Ovary (tissue), 9 donors: Measurements from ENCODE around the gene EPB41L4B. TPM values are rescaled to one million over a fixed set of nuclear protein-coding genes. Genes with fewer than 3 reads are reported as not detected.

Source experiments
- DNase-seq, 5 donors: peaks; one replicate each; pipeline ENCODE4 v3.0.0-alpha.2; 2019 to 2020
- H3K27ac ChIP-seq, 2 donors: fragments of 200-600 bp; one replicate each; pipeline versions ENCODE4 v1.5.1 to v1.8.0; 2019 to 2022
- H3K27me3 ChIP-seq: fragments of 200-600 bp; one replicate; pipeline ENCODE4 v1.8.0; 2022
- H3K36me3 ChIP-seq: fragments of 200-600 bp; sonication (generic); one replicate; pipeline ENCODE4 v1.5.1; 2019
- H3K4me1 ChIP-seq: one replicate; pipeline ENCODE4 v1.8.1; 2013; ENCODE audit warnings: mild to moderate bottlenecking, moderate library complexity; ENCODE audit not compliant: insufficient read depth
- H3K4me3 ChIP-seq: fragments of 200-600 bp; sonication (generic); one replicate; pipeline ENCODE4 v1.5.1; 2017
- H3K9me3 ChIP-seq, 2 donors: fragments of 200-600 bp in 1 of 2; sonication (generic) in 1 of 2; one replicate each; pipeline versions ENCODE4 v1.5.1 to v1.8.1; 2013 to 2019; ENCODE audit warnings: mild to moderate bottlenecking in 1 of 2, moderate library complexity in 1 of 2
- CTCF ChIP-seq, 3 donors: fragments of 450-650 bp in 2 of 3; fragments of 200-600 bp in 1 of 3; IDR thresholded peaks; one replicate each; pipeline versions ENCODE4 v1.5.1 to v1.8.0; 2016 to 2022; ENCODE audit warnings: antibody characterized with exemption in 3 of 3, mild to moderate bottlenecking in 1 of 3
- EP300 ChIP-seq: sonication (generic); formaldehyde crosslinking; IDR thresholded peaks from one replicate; pipeline ENCODE4 v1.6.1; 2017; ENCODE audit warnings: antibody characterized with exemption
- POLR2A ChIP-seq: fragments of 450-650 bp; IDR thresholded peaks from one replicate; pipeline ENCODE4 v1.6.1; 2017; ENCODE audit warnings: antibody characterized with exemption, mild to moderate bottlenecking, moderate library complexity
- WGBS, 3 donors: extraction: QIAGEN DNeasy Blood & Tissue Kit in 1 of 3; methylation state at CpG; one replicate each; pipeline versions ENCODE4 v1.1.5 to v1.1.7; 2013 to 2017; 5-methylcytosine and 5-hydroxymethylcytosine counted together
- intact Hi-C, 4 donors: fragments of 100-400 bp; cut with DNase I; formaldehyde crosslinking; loops; one replicate each; pipeline versions ENCODE4 v1.11.0 to v1.15.1; 2022 to 2023
- polyA plus RNA-seq, 2 donors: library from polyadenylated mRNA; stranded (reverse); fragments of 200-250 nt in 1 of 2; fragments of 350-450 nt in 1 of 2; fragmentation: Illumina TruSeq in 1 of 2; extraction: RNeasy Lipid Tissue Mini Kit (QIAGEN cat#74804) in 1 of 2; gene quantifications; one replicate each; pipeline ENCODE4 v1.2.3, GENCODE V29; 2013 to 2014
- total RNA-seq, 7 donors: library from RNA; depleted of rRNA in 2 of 7; stranded (reverse); fragments of >200 nt in 2 of 7; fragmentation: NEBNext Ultra II Directional in 3 of 7; extraction: Animal tissue kit (Norgen Biotek cat#: 25700) in 3 of 7; gene quantifications; one replicate each; pipeline versions ENCODE4 v1.1.0 to v1.2.4, GENCODE V29; 2016 to 2023
- donor health status: DM: no; HTN: no; CAD: no; lungs with moderate emphysema.
- donor health status: DM: no; HTN: no; CAD: no.
- donor health status: Bipolar disorder and iron deficiency.
- donor health status: DM: yes; HTN: yes; CAD: no.
- donor health status: DM: no; HTN: no; CAD: no.
- donor health status: DM: yes; HTN: yes; CAD: no.

Gene EPB41L4B
- total and polyA plus RNA-seq, 9 donors: 8.3 to 34.3 (median 14.0) TPM

- Histone ChIP-seq H3K4me3 (no peak overlapping the region), H3K36me3 (no peaks in the 10 kb centered on the region), H3K27me3 (no peaks in the 10 kb centered on the region), H3K27ac (no peak overlapping the region), H3K4me1 (peaks cover 7% of the 10 kb centered on the region), H3K9me3 (no peaks in the 10 kb centered on the region)
- WGBS, 3 donors: 93 to 98% (median 97%) methylated on average over 3 of the region's 3 CpGs
- DNase-seq: no peak
- intact Hi-C loops: loop anchor here in 1 of 4 donors (10.0 kb wide), 1 partner anchor 74 kb away; the partner anchor contains the start of gene FRRS1L
- TF ChIP-seq EP300 (no peak), CTCF (IDR thresholded peaks at IDR 0.05) (no peak), POLR2A (no peak)
These were observed 81.6 kb downstream of the EPB41L4B start for GRCh38 chr9:109239240-109239639.

- H3K9me3 ChIP-seq: no peaks in the 10 kb centered on the region
- H3K4me3 ChIP-seq: no peak overlapping the region
- intact Hi-C loops: loop anchor here in 1 of 4 donors (10.0 kb wide), 1 partner anchor 74 kb away; the partner anchor contains the start of gene FRRS1L
- peaks cover 4% of the 10 kb centered on the region for H3K4me1 ChIP-seq
- TF ChIP-seq POLR2A (no peak), EP300 (no peak), CTCF (IDR thresholded peaks at IDR 0.05) (no peak)
- no peak overlapping the region for H3K27ac ChIP-seq
- no peak for DNase-seq
- no peaks in the 10 kb centered on the region for H3K36me3 ChIP-seq
- H3K27me3 ChIP-seq: no peaks in the 10 kb centered on the region
- WGBS, 3 donors: 91 to 97% (median 95%) methylated on average over 3 of the region's 3 CpGs
These were observed 82.2 kb downstream of the EPB41L4B start for GRCh38 chr9:109238655-109239054.

GRCh38 chr9:109238125-109238524 lies 82.7 kb downstream of the EPB41L4B start:
- no peak overlapping the region for H3K27ac ChIP-seq
- H3K36me3 ChIP-seq: no peaks in the 10 kb centered on the region
- peaks cover 3% of the 10 kb centered on the region for H3K4me1 ChIP-seq
- no peak overlapping the region for H3K4me3 ChIP-seq
- intact Hi-C loops: loop anchor here in 1 of 4 donors (10.0 kb wide), 1 partner anchor 73 kb away; the partner anchor contains the start of gene FRRS1L
- no peaks in the 10 kb centered on the region for H3K9me3 ChIP-seq
- no peaks in the 10 kb centered on the region for H3K27me3 ChIP-seq
- WGBS, 3 donors: 89 to 93% (median 90%) methylated on average over 4 of the region's 4 CpGs
- no peak for DNase-seq
- no peak for TF ChIP-seq EP300
- TF ChIP-seq CTCF (IDR thresholded peaks at IDR 0.05): no peak
- no peak for TF ChIP-seq POLR2A

- intact Hi-C loops: loop anchor here in 1 of 4 donors (10.0 kb wide), 1 partner anchor 68 kb away; the partner anchor contains the start of gene FRRS1L
- no peak overlapping the region for H3K4me3 ChIP-seq
- H3K27ac ChIP-seq: no peak overlapping the region
- no peak for TF ChIP-seq POLR2A
- no peak for TF ChIP-seq EP300
- no peak for TF ChIP-seq CTCF (IDR thresholded peaks at IDR 0.05)
- 80 to 86% (median 80%) methylated on average over 9 of the region's 9 CpGs for WGBS, 3 donors
- no peaks in the 10 kb centered on the region for H3K27me3 ChIP-seq
- H3K36me3 ChIP-seq: no peaks in the 10 kb centered on the region
- no peak for DNase-seq
- no peaks in the 10 kb centered on the region for H3K9me3 ChIP-seq
- H3K4me1 ChIP-seq: no peaks in the 10 kb centered on the region
These were observed 88.2 kb downstream of the EPB41L4B start for GRCh38 chr9:109232449-109233237.
